Epidermal melanocyte (primary cell): ENCODE measurements around the gene CNTN2.

Experiments used
- DNase-seq: peaks from one replicate; pipeline ENCODE4 v3.0.0; 2011; ENCODE audit warnings: low spot score; ENCODE audit not compliant: insufficient read length

CNTN2 gene

GRCh38 chr1:205072881-205073280 is 29.9 kb downstream of the CNTN2 start:
- DNase-seq: no peak

GRCh38 chr1:205073511-205073910 is 30.5 kb downstream of the CNTN2 start:
- no peak for DNase-seq

DNA sequence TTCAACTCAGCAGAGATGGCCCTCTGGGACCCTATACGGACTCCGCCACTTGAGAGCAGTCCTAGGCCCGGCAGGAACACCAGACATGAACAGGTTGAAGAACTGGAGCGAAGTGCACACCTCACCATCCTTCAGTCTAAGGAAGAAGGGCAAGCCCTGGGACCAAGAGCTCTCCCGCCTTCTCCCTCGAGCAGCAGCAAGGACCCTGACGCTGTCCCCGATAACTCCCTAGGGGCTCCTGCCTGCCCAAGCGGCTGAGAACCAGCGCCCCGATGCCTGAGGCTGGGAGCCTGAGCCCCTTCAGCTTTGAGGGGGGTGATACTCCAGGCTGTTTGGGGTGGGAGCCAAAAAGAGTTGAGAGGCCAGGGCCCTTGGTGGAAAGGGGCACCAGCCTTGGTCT is 31.1 kb downstream of the CNTN2 start:
- DNase-seq: no peak

DNA sequence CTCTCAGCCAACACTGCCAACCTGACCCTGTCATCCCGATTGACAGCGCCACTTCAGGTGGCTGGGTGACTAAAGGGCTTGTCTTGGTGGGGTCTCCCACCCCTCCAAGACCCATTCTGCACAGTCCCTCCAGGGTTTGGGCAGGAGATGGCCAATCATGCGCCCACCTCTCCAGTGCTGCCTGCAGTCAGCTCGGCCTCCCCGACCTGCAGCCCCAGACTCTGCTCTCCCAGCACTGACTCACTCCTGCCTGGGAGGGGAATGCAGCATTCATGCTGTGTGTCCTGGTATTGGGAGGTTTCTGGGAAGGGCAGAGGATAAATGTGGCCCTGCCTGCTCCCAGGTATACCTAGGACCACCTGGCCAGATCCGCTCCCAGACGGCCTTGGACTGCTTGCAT is 31.5 kb downstream of the CNTN2 start:
- DNase-seq: no peak

- no peak for DNase-seq
These were observed 32.7 kb downstream of the CNTN2 start for GRCh38 chr1:205075642-205076155.

- DNase-seq: no peak
These were observed 33.3 kb downstream of the CNTN2 start for GRCh38 chr1:205076245-205076761.

DNA sequence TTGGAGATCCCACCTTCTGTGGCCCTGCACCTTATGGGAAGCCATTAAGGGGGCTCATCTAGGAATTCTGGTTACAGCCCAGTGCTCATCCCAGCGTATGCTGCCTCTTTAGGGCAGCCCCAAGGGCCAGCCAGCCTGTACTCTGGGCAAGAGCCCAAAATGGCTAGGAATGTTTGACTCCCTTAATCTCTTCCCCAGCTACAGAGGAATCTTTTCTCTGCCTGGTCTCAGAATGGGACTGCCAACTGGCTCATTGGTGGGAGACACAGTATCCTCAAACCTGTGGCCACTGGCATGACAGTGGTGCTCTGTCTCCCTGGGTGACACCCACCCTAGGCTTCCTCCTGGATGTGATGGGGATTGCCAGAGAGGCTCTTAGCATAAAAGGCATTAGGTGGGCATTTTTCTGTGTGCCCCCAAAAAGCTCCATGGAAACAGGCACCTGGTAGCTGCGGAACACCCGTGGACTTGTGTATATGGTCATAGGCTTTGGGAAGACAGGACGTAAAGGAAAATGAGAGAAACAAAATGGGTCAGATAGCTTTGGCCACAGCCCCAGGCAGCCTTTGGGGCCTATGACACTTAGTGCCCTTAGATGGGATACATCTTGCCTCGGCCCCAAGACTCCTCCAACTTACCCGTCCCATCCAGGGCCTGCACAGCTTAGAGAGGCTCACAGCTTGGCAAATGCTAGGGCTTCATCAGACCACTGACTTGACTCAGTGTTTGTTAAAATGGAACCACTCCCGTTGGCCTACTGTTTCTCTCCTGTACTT is 34.3 kb downstream of the CNTN2 start:
- DNase-seq: no peak

GRCh38 chr1:205077934-205078311 is 34.9 kb downstream of the CNTN2 start:
- DNase-seq: no peak

DNA sequence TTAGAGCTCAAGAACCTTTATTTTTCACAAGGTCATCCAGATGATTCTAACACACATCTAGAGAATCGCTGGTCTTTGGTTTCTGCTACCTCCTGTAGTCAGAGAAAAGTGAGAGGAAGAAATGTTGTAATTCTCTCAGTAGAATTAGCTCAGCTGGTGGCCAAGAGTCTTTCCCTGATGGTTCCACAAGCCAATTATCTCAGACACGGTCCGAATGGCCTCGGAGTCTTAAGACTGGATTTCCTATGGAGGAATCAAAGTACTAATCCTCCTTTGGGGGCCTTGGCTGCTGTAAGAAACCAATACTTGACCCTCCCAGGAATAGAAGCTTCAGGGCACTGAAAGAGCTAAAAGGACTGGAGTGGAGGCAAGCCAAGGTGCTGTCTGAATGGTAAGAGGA is 39.4 kb downstream of the CNTN2 start:
- DNase-seq: no peak

DNA sequence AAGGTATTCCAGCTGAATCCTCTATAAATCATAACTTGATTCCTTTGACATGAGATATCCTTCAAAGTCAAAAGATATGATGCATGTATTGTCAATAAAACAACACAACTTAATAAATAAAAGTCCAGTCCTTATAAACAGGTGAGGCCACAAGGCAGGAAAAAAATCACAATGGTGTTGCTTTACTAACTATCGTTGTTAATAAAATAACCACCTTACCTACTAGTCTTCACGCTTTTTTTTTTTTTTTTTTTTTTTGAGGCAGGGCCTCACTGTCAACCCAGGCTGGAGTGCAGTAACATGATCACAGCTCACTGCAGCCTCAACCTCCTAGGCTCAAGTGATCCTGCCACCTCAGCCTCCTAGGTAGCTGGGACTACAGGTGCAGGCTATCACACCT is 41.3 kb downstream of the CNTN2 start, which contains the start of gene TMEM81:
Gene TMEM81, minus strand, starts transcription at position 101 of the 400 bp plus-strand sequence. CDS start 140 bp downstream, outside the sequence.
- DNase-seq: no peak

DNA sequence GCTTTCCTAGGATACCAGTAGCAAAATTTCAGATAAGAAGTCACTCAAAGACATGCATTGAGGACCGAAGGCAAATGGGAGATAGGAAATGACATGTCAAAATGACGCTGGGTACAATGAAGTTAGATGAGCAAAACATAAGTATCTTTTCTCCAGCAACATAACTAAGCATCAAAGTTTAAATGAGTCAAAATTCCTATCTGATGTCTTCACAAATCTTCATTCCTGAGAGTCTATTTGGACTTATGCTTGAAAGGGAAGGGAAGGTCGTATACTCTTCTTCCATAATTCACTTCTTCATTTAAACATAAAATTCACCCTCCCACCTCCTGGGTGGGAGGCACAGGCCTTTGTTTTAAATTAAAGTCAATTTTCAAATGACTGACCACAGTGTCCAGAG is 45.3 kb downstream of the CNTN2 start:
- no peak for DNase-seq

GRCh38 chr1:205091043-205091740 is 48.2 kb downstream of the CNTN2 start:
- no peak for DNase-seq

DNA sequence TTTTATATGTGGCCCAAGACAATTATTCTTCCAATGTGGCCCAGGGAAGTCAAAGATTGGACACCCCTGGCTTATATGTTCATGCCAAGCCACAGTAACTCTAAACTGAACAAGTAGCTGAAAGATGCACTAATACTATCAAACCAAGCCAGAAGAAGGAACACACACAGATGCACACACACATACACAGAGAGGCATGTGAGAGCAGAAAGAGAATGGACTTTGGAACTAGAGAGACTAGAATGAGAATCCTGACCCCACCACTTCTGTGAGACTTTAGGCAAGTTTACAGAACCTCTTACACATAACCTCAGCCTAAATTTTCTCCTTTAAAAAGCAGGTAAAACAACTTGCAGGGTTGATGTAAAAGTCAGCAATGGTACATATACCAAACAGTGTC is 52.4 kb downstream of the CNTN2 start:
- DNase-seq: no peak

DNA sequence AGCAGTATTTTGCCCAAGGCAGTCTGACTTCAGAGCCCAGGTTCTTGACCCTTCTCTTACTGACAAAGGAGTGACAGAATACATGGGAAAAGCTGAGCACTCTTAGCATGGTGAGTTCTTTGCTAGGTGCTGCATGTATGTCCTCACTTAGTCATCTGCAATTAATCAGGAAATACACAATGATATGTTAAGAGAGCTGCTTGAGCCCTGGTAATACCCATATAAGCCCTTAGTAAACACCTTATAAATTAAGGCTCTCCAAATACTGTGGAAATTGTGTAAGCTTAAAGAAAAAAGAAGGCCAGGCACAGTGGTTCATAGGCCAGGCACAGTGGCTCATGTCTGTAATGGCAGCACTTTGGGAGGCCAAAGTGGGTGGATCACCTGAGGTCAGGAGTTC is 55.2 kb downstream of the CNTN2 start:
- no peak for DNase-seq

DNA sequence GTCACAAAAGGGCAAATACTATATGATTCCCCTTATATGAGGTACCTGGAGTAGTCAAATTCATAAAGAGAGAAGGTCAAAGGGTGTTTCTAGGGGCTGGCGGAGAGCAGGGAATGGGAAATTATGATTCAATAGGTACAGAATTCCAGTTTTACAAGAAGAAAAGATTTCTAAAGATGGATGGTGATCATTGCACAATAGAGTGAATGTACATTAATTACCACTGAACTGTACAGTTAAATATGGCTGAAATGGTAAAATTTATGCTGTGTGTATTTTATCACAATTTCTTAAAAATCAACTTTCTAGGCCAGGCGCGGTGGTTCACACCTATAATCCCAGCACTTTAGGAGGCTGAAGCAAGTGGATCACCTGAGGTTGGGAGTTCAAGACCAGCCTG is 59.4 kb downstream of the CNTN2 start:
- no peak for DNase-seq

DNA sequence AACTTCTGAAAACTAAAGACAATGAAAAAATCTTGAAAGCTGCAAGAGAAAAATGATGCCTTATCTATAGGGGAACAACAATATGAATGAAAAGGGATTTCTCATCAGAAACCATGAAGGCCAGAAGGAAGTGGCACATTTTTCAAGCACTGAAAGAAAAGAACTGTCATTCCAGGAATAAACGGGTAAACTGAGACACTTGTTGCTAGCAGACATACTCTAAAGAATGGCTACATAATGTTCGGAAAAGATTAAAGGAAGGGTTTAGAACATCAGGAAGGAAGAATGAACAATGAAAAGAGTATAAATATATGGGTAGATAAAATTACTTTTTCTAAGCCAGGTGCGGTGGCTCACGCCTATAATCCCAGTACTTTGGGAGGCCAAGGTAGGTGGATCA is 64.3 kb downstream of the CNTN2 start:
- no peak for DNase-seq

- no peak for DNase-seq
These were observed 65.5 kb downstream of the CNTN2 start for GRCh38 chr1:205108464-205108863.

- no peak for DNase-seq
These were observed 66.3 kb downstream of the CNTN2 start for GRCh38 chr1:205109269-205109668.

- no peak for DNase-seq
These were observed 66.7 kb downstream of the CNTN2 start for GRCh38 chr1:205109711-205110110.

DNA sequence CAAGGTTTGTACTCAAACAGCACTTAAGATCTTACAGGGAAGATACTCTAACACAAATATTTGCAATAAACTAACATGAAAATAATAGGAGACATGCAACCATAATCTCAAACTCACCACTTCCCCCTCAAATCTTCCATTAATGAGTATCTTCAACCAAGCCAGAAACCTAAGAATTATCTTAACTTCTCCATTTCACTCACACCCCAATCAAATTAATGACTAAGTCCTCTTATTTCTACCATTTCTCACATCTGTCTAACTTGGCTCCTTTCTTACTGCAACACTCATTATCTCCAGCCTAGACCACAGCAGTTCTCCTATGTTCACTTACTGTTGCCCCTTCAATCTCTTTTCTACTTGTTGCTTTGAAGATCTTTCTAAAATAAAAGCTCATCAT is 68.3 kb downstream of the CNTN2 start:
- no peak for DNase-seq

- no peak for DNase-seq
These were observed 75.7 kb downstream of the CNTN2 start for GRCh38 chr1:205118752-205119151.

DNA sequence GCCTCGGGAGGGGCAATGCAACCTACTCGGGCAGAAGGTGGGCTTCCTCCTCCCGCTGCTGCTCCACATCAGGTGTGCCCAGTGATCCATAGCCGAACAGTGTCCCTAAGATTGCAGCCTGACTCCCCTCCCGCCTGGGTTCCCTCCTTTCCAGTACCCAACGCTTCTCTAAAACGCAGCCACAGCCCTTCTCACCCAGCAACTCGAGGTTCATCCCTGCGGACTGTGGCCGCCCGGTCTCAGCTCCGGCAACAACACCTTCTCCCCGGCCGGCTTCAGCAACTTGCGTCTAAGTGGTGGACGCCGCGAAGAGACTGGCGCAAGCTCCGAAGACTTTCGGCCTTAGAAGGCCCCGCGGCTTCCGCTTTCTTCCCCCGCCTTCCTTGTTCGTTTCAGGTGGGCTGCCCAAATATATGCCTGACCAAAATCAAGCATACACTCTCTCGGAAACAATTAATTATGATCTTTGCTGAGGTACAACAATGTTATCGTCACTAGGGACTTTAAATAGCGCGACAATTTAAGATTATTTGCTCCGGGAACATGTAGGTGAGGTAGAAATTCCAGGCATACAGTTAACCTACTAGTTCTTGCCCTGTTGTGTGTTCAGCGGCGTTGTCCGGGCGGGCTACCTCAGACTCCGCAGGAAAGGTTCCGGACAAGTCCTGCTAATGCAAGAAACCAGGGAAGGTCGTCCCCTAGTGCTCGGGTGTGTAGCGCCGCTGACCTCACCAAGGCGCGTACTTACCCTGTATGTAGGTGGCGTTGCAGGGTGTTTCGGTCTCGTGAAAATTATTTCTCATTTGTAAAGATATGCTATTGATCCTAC is 78.9 kb downstream of the CNTN2 start, which contains the start of gene RBBP5:
Gene RBBP5, minus strand, starts transcription at position 319 of the 829 bp plus-strand sequence. Its CDS starts 105 bp downstream, at position 214.
- DNase-seq: peak; percentile 88
